ENCODE results near the gene SRGAP1.

The SRGAP1 gene

GRCh38 chr12:63941879-63942278, 97.4 kb downstream of the SRGAP1 start:
- no peak for DNase-seq

- no peak for DNase-seq
Measured at GRCh38 chr12:63942464-63943241, 98.2 kb downstream of the SRGAP1 start.

- no peak for DNase-seq
Measured at GRCh38 chr12:63944034-63944579, 99.6 kb downstream of the SRGAP1 start.

- no peak for DNase-seq
Measured at GRCh38 chr12:63944586-63945228, 100.2 kb downstream of the SRGAP1 start.

GRCh38 chr12:63945777-63946176, 101.3 kb downstream of the SRGAP1 start:
- no peak for DNase-seq

- no peak for DNase-seq
Measured at GRCh38 chr12:63948211-63948610, 103.7 kb downstream of the SRGAP1 start.

- DNase-seq: no peak
Measured at GRCh38 chr12:63949902-63950301, 105.4 kb downstream of the SRGAP1 start.

GRCh38 chr12:63952995-63953394, 108.5 kb downstream of the SRGAP1 start:
- DNase-seq: no peak

- DNase-seq: no peak
Measured at GRCh38 chr12:63955831-63956666, 111.5 kb downstream of the SRGAP1 start.

- no peak for DNase-seq
Measured at GRCh38 chr12:63957496-63957895, 113.0 kb downstream of the SRGAP1 start.

GRCh38 chr12:63958876-63959580, 114.5 kb downstream of the SRGAP1 start:
- no peak for DNase-seq

GRCh38 chr12:63961048-63961447, 116.5 kb downstream of the SRGAP1 start:
- DNase-seq: no peak

- no peak for DNase-seq
Measured at GRCh38 chr12:63961543-63961942, 117.0 kb downstream of the SRGAP1 start.

GRCh38 chr12:63963868-63964267, 119.4 kb downstream of the SRGAP1 start:
- DNase-seq: no peak

GRCh38 chr12:63964301-63964700, 119.8 kb downstream of the SRGAP1 start:
- DNase-seq: no peak

GRCh38 chr12:63965936-63966605, 121.6 kb downstream of the SRGAP1 start:
- no peak for DNase-seq

- no peak for DNase-seq
Measured at GRCh38 chr12:63966606-63966975, 122.1 kb downstream of the SRGAP1 start.

GRCh38 chr12:63967358-63968145, 123.1 kb downstream of the SRGAP1 start:
- DNase-seq: no peak

GRCh38 chr12:63968673-63969072, 124.2 kb downstream of the SRGAP1 start:
- DNase-seq: no peak

- DNase-seq: no peak
Measured at GRCh38 chr12:63976902-63977395, 132.4 kb downstream of the SRGAP1 start.

GRCh38 chr12:63977441-63977840, 132.9 kb downstream of the SRGAP1 start:
- no peak for DNase-seq

Data from activated T-cell treated with anti-CD3 and anti-CD28 coated beads for 4 hours (primary cell).